GM23248 (cell line): ENCODE measurements around the gene SMARCD1. TPM values are rescaled to one million over a fixed set of nuclear protein-coding genes. Genes with fewer than 3 reads are reported as not detected.

Source experiments
- DNase-seq: peaks from one replicate; pipeline ENCODE4 v3.0.0-alpha.2; 2015
- H2AFZ ChIP-seq: fragments of 200-600 bp; sonication (generic); 2 replicates; pipeline ENCODE4 v1.6.1; 2016; ENCODE audit warnings: antibody characterized with exemption
- H3F3A ChIP-seq: fragments of 200-600 bp; sonication (generic); 2 replicates; pipeline ENCODE4 v1.6.1; 2016; ENCODE audit warnings: mild to moderate bottlenecking, antibody characterized with exemption, mixed run types; ENCODE audit not compliant: insufficient read depth
- H3K27ac ChIP-seq: fragments of 200-600 bp; sonication (generic); 2 replicates; pipeline ENCODE4 v1.5.1; 2016; ENCODE audit warnings: mild to moderate bottlenecking
- H3K27me3 ChIP-seq: fragments of 200-600 bp; sonication (generic); replicated peaks from 2 replicates; pipeline ENCODE4 v1.6.1; 2016; ENCODE audit warnings: mild to moderate bottlenecking; ENCODE audit not compliant: insufficient read depth
- H3K36me3 ChIP-seq: fragments of 200-600 bp; sonication (generic); 2 replicates; pipeline ENCODE4 v1.6.1; 2016; ENCODE audit warnings: low read depth, mild to moderate bottlenecking
- H3K4me1 ChIP-seq: fragments of 200-600 bp; sonication (generic); 2 replicates; pipeline ENCODE4 v1.6.1; 2016; ENCODE audit warnings: mild to moderate bottlenecking; ENCODE audit not compliant: insufficient read depth
- H3K4me2 ChIP-seq: fragments of 200-600 bp; sonication (generic); one replicate; pipeline ENCODE4 v1.6.1; 2016; ENCODE audit warnings: mild to moderate bottlenecking; ENCODE audit not compliant: unreplicated experiment
- H3K4me3 ChIP-seq: fragments of 200-600 bp; sonication (generic); 2 replicates; pipeline ENCODE4 v1.5.1; 2016; ENCODE audit warnings: mild to moderate bottlenecking
- H3K79me2 ChIP-seq: fragments of 200-600 bp; sonication (generic); 2 replicates; pipeline ENCODE4 v1.6.1; 2016; ENCODE audit warnings: mild to moderate bottlenecking; ENCODE audit not compliant: insufficient read depth
- H3K9ac ChIP-seq: fragments of 200-600 bp; sonication (generic); 2 replicates; pipeline ENCODE4 v1.6.1; 2016; ENCODE audit warnings: mild to moderate bottlenecking
- H3K9me2 ChIP-seq: fragments of 200-600 bp; sonication (generic); 2 replicates; pipeline ENCODE4 v1.6.1; 2016; ENCODE audit warnings: mixed run types, mild to moderate bottlenecking, moderate library complexity; ENCODE audit not compliant: insufficient read depth
- H3K9me3 ChIP-seq: fragments of 200-600 bp; sonication (generic); one replicate; pipeline ENCODE4 v1.6.1; 2017; ENCODE audit warnings: low read depth
- H4K20me1 ChIP-seq: fragments of 200-600 bp; sonication (generic); 2 replicates; pipeline ENCODE4 v1.6.0; 2016; ENCODE audit not compliant: insufficient read depth
- EZH2 ChIP-seq: fragments of 200-600 bp; sonication (generic); IDR thresholded peaks from 2 replicates; pipeline ENCODE4 v1.6.1; 2018; ENCODE audit warnings: antibody characterized with exemption, mild to moderate bottlenecking; ENCODE audit not compliant: insufficient read depth, poor library complexity, severe bottlenecking
- EZH2phosphoT487 ChIP-seq: fragments of 200-600 bp; sonication (generic); IDR thresholded peaks from 2 replicates; pipeline ENCODE4 v1.6.1; 2018; ENCODE audit warnings: antibody characterized with exemption, moderate library complexity, mild to moderate bottlenecking, low read depth; ENCODE audit not compliant: insufficient read depth
- WGBS, 2 experiments: methylation state at CpG; one replicate each; pipeline ENCODE4 v1.1.6; 2015 to 2017; ENCODE audit warnings: low lambda C conversion rate in 2 of 2, low coverage in 1 of 2; ENCODE audit errors: missing lambda C conversion rate in 2 of 2; 5-methylcytosine and 5-hydroxymethylcytosine counted together
- in situ Hi-C: fragments of 300-500 bp; cut with MboI; formaldehyde crosslinking; loops from 2 replicates; pipeline ENCODE4 v1.15.0; 2020
- polyA plus RNA-seq: library from polyadenylated mRNA; unstranded; fragments of >200 nt; fragmentation: Nextera tagmentation; extraction: Ambion mirVana; gene quantifications from 2 replicates; pipeline ENCODE4 v1.2.1, GENCODE V29; 2016
- total RNA-seq: library from RNA; depleted of rRNA; stranded (reverse); fragments of >200 nt; shearing (Covaris generic); gene quantifications from 2 replicates; pipeline ENCODE4 v1.2.3, GENCODE V29; 2014

SMARCD1 gene
- total and polyA plus RNA-seq, 2 experiments from 2014 or later, result 6.4 to 41.9 TPM

DNA sequence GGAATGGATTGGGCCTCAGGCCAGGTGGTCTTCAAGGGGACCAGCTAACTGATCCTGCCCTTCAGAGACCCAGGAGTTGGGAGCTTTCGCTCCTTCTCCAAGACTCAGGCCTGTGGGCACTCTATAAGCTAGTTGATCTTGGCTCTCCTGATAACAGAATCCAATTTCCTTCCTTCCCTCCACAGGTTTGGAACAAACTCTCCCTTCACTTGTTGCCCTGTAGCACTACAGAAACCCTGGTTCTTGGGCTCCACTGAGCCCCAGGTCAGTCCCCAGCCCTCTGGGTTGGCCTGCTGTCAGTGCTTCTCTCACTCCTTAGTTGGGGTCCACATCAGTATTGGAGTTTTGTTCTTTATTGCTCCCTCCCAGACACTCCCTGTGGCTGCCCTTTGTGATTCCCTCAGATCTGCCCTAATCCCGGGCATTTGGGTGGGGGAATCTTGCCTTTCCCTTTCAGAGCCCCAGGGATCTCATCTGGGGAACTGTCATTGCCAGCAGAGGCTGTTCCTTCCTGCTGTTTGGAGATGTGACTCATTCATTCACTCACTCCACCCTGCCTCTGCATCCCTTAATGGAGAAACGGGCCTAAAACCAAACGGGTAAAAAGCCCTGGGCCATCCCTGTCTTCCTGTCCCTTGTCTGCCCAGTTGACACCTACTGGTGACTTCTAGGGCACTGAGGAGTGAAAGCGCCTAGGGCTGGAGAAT lies 14.3 kb downstream of the SMARCD1 start:
- Histone ChIP-seq H3K36me3 (peaks cover 23% of the 10 kb centered on the region), H3K79me2 (no peaks in the 10 kb centered on the region), H2AFZ (no peak overlapping the region), H3K4me2 (peak overlapping the region; percentile 44), H3K4me1 (peaks cover 12% of the 10 kb centered on the region), H3K27me3 (no peaks in the 10 kb centered on the region), H3K4me3 (no peak overlapping the region), H4K20me1 (no peaks in the 10 kb centered on the region), H3F3A (peaks cover 40% of the 10 kb centered on the region), H3K9me3 (no peaks in the 10 kb centered on the region), H3K27ac (peak overlapping the region; percentile 59), H3K9me2 (no peaks in the 10 kb centered on the region), H3K9ac (peak overlapping the region; percentile 35; the same call in 1 of the 2 replicates)
- TF ChIP-seq EZH2phosphoT487 (no peak), EZH2 (no peak)
- DNase-seq, result peak; percentile 84
- in situ Hi-C loops, result no loop called here
- 39% methylated on average over 5 of the region's 5 CpGs for WGBS, 2 experiments

DNA sequence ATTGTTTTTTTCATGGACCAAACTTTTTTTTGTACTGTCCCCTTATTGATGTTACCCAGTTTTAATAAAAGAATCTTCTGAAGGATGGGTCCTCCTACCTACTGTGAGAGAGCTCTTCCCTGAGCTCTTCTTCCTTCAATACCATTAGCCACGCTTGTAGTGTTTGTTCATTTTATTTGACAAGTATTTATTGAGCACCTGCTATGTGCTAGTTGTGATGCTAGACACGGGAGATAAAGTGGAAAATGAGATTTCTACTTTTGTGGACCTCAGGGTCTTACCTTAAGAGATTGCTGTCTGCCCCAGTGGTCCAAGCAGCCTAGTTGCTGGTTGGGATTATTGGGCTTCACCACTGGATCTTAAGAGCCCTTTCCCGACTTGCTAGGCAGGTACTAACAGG lies 15.4 kb downstream of the SMARCD1 start:
- 80 to 90% methylated on average over 3 of the region's 3 CpGs for WGBS, 2 experiments
- in situ Hi-C loops, result no loop called here
- no peak overlapping the region for H3K9ac ChIP-seq
- H3K4me3 ChIP-seq, result no peak overlapping the region
- no peak overlapping the region for H3K4me2 ChIP-seq
- H4K20me1 ChIP-seq, result no peaks in the 10 kb centered on the region
- H3K79me2 ChIP-seq, result no peaks in the 10 kb centered on the region
- H3K9me3 ChIP-seq, result no peaks in the 10 kb centered on the region
- peaks cover 40% of the 10 kb centered on the region for H3F3A ChIP-seq
- no peak overlapping the region for H3K27ac ChIP-seq
- H3K36me3 ChIP-seq, result peaks cover 13% of the 10 kb centered on the region; the same call in 1 of the 2 replicates
- no peak overlapping the region for H2AFZ ChIP-seq
- no peak for DNase-seq
- TF ChIP-seq EZH2phosphoT487, result no peak
- no peak for TF ChIP-seq EZH2
- H3K27me3 ChIP-seq, result no peaks in the 10 kb centered on the region
- peaks cover 12% of the 10 kb centered on the region for H3K4me1 ChIP-seq
- H3K9me2 ChIP-seq, result no peaks in the 10 kb centered on the region

DNA sequence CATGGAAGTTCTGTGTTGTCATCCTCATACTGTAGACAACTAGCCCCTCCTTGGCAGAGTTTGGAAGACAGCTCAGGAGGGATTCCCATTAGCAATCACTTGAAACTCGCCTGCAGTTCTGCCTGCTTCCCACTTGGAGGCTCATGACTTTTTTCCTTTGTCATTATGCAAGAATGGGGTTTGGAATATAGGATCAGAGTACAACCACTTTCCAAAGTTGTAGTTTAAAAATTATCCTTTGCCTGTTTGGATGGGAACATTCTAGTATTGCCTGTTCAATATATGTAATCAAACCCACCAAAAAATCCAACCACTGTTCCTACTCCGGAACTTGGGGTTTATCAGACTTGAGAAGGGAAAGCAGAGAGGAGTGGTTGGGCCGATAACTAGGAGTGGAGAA lies 16.5 kb downstream of the SMARCD1 start:
- H3K27ac ChIP-seq, result no peak overlapping the region

DNA sequence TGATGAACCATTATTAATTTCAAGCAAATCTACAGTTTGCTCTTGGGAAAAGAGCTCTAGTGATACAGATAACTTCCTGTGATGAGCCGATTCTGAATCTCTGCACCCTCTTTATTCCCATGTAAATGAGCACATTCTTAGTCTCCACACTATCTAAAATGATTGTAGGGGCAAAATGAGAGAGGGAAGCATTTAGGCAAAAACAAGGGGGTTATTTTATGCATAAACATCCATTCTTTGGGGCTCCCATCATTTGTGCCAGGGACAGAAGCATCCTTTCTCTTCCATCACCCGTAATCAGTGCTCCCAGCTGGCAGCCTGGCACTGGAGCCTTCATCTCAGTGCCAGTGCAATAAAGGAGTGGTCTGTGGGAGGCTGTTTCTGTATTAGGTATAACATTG lies 17.0 kb downstream of the SMARCD1 start:
- Histone ChIP-seq H3K4me2 (no peak overlapping the region), H3K4me3 (no peak overlapping the region), H3K9ac (no peak overlapping the region), H3K9me3 (no peaks in the 10 kb centered on the region), H3K4me1 (peaks cover 12% of the 10 kb centered on the region), H2AFZ (no peak overlapping the region), H3K27me3 (no peaks in the 10 kb centered on the region), H3F3A (peaks cover 30% of the 10 kb centered on the region), H3K27ac (no peak overlapping the region), H4K20me1 (no peaks in the 10 kb centered on the region), H3K9me2 (no peaks in the 10 kb centered on the region), H3K36me3 (no peaks in the 10 kb centered on the region; the same call in 1 of the 2 replicates), H3K79me2 (no peaks in the 10 kb centered on the region)
- in situ Hi-C loops, result no loop called here
- DNase-seq, result no peak
- 74 to 83% methylated on average over 2 of the region's 2 CpGs for WGBS, 2 experiments
- no peak for TF ChIP-seq EZH2phosphoT487
- TF ChIP-seq EZH2, result no peak

More for the DNA sequence above, 16.5 kb downstream of the SMARCD1 start:
- H3K4me1 ChIP-seq, result peaks cover 12% of the 10 kb centered on the region
- no peak overlapping the region for H3K4me2 ChIP-seq
- H4K20me1 ChIP-seq, result no peaks in the 10 kb centered on the region
- no peaks in the 10 kb centered on the region for H3K27me3 ChIP-seq
- no peak overlapping the region for H3K9ac ChIP-seq
- no peaks in the 10 kb centered on the region for H3K9me3 ChIP-seq
- H3K9me2 ChIP-seq, result no peaks in the 10 kb centered on the region
- TF ChIP-seq EZH2, result no peak
- WGBS, 2 experiments, result 68 to 70% methylated on average over 3 of the region's 3 CpGs
- peaks cover 30% of the 10 kb centered on the region for H3F3A ChIP-seq
- no peak overlapping the region for H2AFZ ChIP-seq
- in situ Hi-C loops, result no loop called here
- H3K79me2 ChIP-seq, result no peaks in the 10 kb centered on the region
- no peak overlapping the region for H3K4me3 ChIP-seq
- peak; percentile 81 for DNase-seq
- H3K36me3 ChIP-seq, result peaks cover 3% of the 10 kb centered on the region; the same call in 1 of the 2 replicates
